ENCODE results near the gene TRIM66. TPM values are rescaled to one million over a fixed set of nuclear protein-coding genes. Genes with fewer than 3 reads are reported as not detected.
A peak's percentile ranks its signal among the peaks of the same experiment; 100 is the strongest.
"Not testable (repeated sequence)": the region's sequence is repeated elsewhere in the genome, so short reads cannot be mapped to it uniquely, and the experiment has no call there.

TRIM66 gene
- polyA plus RNA-seq, 3 donors: 0.04 to 12.0 (median 0.47) TPM

GRCh38 chr11:8671651-8672062, 10.8 kb downstream of the TRIM66 start:
- H3K4me2 ChIP-seq (replicated peaks; ENCODE audit: extremely low read depth, low read length, poor library complexity, severe bottlenecking): no peak overlapping the region
- H3K27ac ChIP-seq (ENCODE audit: low read depth in 1 of 2, low read length in 2 of 2): no peak overlapping the region
- H4K20me1 ChIP-seq (ENCODE audit: insufficient read depth, low read length): no peaks in the 10 kb centered on the region
- no peaks in the 10 kb centered on the region for H3K9me3 Mint-ChIP-seq
- H3K9ac ChIP-seq (ENCODE audit: insufficient read depth, low read length, poor library complexity, severe bottlenecking): no peak overlapping the region
- H3K4me3 Mint-ChIP-seq: no peak overlapping the region
- H3K9me3 ChIP-seq (replicated peaks in 1 of 2; ENCODE audit: control insufficient read depth in 1 of 2, insufficient read depth in 1 of 2, low read length in 2 of 2): no peaks in the 10 kb centered on the region
- no peaks in the 10 kb centered on the region for H3K4me1 Mint-ChIP-seq
- no peaks in the 10 kb centered on the region for H3K4me1 ChIP-seq (ENCODE audit: control insufficient read depth in 1 of 2, insufficient read depth in 2 of 2, low read length in 2 of 2)
- DNase-seq: no peak
- peaks cover 39 to 40% of the 10 kb centered on the region in 2 donors for H3K36me3 Mint-ChIP-seq
- intact Hi-C loops (cut with micrococcal nuclease): loop anchor here in 1 of 2 donors (10.0 kb wide), 1 partner anchor 293 kb away; the partner anchor contains the start of gene TMEM9B
- TF ChIP-seq CTCF (IDR thresholded peaks at IDR 0.05): no peak
- H3K36me3 ChIP-seq (replicated peaks in 1 of 2; ENCODE audit: control insufficient read depth in 1 of 2, insufficient read depth in 2 of 2, low read length in 2 of 2): peaks cover 43 to 50% of the 10 kb centered on the region in 2 donors
- H3K27me3 Mint-ChIP-seq (ENCODE audit: low read depth in 3 of 3): no peaks in the 10 kb centered on the region
- no peak overlapping the region for H3K4me3 ChIP-seq (replicated peaks in 1 of 3; ENCODE audit: low read depth in 2 of 3, low read length in 3 of 3)
- peak overlapping the region in 1 of 7 donors; percentile 22 for H3K27ac Mint-ChIP-seq
- H3K79me2 ChIP-seq (ENCODE audit: insufficient read depth, low read length): no peaks in the 10 kb centered on the region
- H2AFZ ChIP-seq (ENCODE audit: insufficient read depth, low read depth, low read length, poor library complexity, severe bottlenecking): no peak overlapping the region
- H3K27me3 ChIP-seq (ENCODE audit: control insufficient read depth in 2 of 2, insufficient read depth in 2 of 2, low read length in 2 of 2): no peaks in the 10 kb centered on the region
- 45% methylated on average over 1 of the region's 1 CpG for WGBS (ENCODE audit: insufficient coverage)

GRCh38 chr11:8671193-8671612, 11.3 kb downstream of the TRIM66 start:
- H3K27me3 ChIP-seq (ENCODE audit: control insufficient read depth in 2 of 2, insufficient read depth in 2 of 2, low read length in 2 of 2): no peaks in the 10 kb centered on the region
- TF ChIP-seq CTCF (IDR thresholded peaks at IDR 0.05): no peak
- Mint-ChIP-seq H3K27ac (no peak overlapping the region), H3K36me3 (peaks cover 38 to 39% of the 10 kb centered on the region in 2 donors), H3K9me3 (no peaks in the 10 kb centered on the region), H3K4me1 (no peaks in the 10 kb centered on the region), H3K4me3 (no peak overlapping the region), H3K27me3 (ENCODE audit: low read depth in 3 of 3) (no peaks in the 10 kb centered on the region)
- no peak overlapping the region for H3K4me3 ChIP-seq (replicated peaks in 1 of 3; ENCODE audit: low read depth in 2 of 3, low read length in 3 of 3)
- no peaks in the 10 kb centered on the region for H3K4me1 ChIP-seq (ENCODE audit: control insufficient read depth in 1 of 2, insufficient read depth in 2 of 2, low read length in 2 of 2)
- no peak for DNase-seq
- H3K36me3 ChIP-seq (replicated peaks in 1 of 2; ENCODE audit: control insufficient read depth in 1 of 2, insufficient read depth in 2 of 2, low read length in 2 of 2): peaks cover 43 to 45% of the 10 kb centered on the region in 2 donors
- no peak overlapping the region for H3K4me2 ChIP-seq (replicated peaks; ENCODE audit: extremely low read depth, low read length, poor library complexity, severe bottlenecking)
- WGBS (ENCODE audit: insufficient coverage): 96% methylated on average over 3 of the region's 4 CpGs
- no peak overlapping the region for H2AFZ ChIP-seq (ENCODE audit: insufficient read depth, low read depth, low read length, poor library complexity, severe bottlenecking)
- H4K20me1 ChIP-seq (ENCODE audit: insufficient read depth, low read length): no peaks in the 10 kb centered on the region
- no peaks in the 10 kb centered on the region for H3K9me3 ChIP-seq (replicated peaks in 1 of 2; ENCODE audit: control insufficient read depth in 1 of 2, insufficient read depth in 1 of 2, low read length in 2 of 2)
- intact Hi-C loops (cut with micrococcal nuclease): loop anchor here in 1 of 2 donors (10.0 kb wide), 1 partner anchor 294 kb away; the partner anchor contains the start of gene TMEM9B
- no peak overlapping the region for H3K9ac ChIP-seq (ENCODE audit: insufficient read depth, low read length, poor library complexity, severe bottlenecking)
- H3K27ac ChIP-seq (ENCODE audit: low read depth in 1 of 2, low read length in 2 of 2): no peak overlapping the region
- no peaks in the 10 kb centered on the region for H3K79me2 ChIP-seq (ENCODE audit: insufficient read depth, low read length)

- H3K79me2 ChIP-seq (ENCODE audit: insufficient read depth, low read length); H3K4me1 Mint-ChIP-seq; H3K9me3 ChIP-seq (replicated peaks in 1 of 2; ENCODE audit: control insufficient read depth in 1 of 2, insufficient read depth in 1 of 2, low read length in 2 of 2); H3K4me2 ChIP-seq (replicated peaks; ENCODE audit: extremely low read depth, low read length, poor library complexity, severe bottlenecking); H3K4me1 ChIP-seq (ENCODE audit: control insufficient read depth in 1 of 2, insufficient read depth in 2 of 2, low read length in 2 of 2); H3K27ac Mint-ChIP-seq; DNase-seq; H4K20me1 ChIP-seq (ENCODE audit: insufficient read depth, low read length); H3K27me3 ChIP-seq (ENCODE audit: control insufficient read depth in 2 of 2, insufficient read depth in 2 of 2, low read length in 2 of 2); H3K9me3 Mint-ChIP-seq; H3K4me3 ChIP-seq (replicated peaks in 1 of 3; ENCODE audit: low read depth in 2 of 3, low read length in 3 of 3); H3K27ac ChIP-seq (ENCODE audit: low read depth in 1 of 2, low read length in 2 of 2); H2AFZ ChIP-seq (ENCODE audit: insufficient read depth, low read depth, low read length, poor library complexity, severe bottlenecking); H3K9ac ChIP-seq (ENCODE audit: insufficient read depth, low read length, poor library complexity, severe bottlenecking); H3K4me3 Mint-ChIP-seq; H3K27me3 Mint-ChIP-seq (ENCODE audit: low read depth in 3 of 3): not testable (repeated sequence)
- peaks cover 42 to 44% of the 10 kb centered on the region in 2 donors for H3K36me3 ChIP-seq (replicated peaks in 1 of 2; ENCODE audit: control insufficient read depth in 1 of 2, insufficient read depth in 2 of 2, low read length in 2 of 2)
- intact Hi-C loops (cut with micrococcal nuclease): loop anchor here in 1 of 2 donors (10.0 kb wide), 1 partner anchor 295 kb away; the partner anchor contains the start of gene TMEM9B
- peaks cover 38 to 39% of the 10 kb centered on the region in 2 donors for H3K36me3 Mint-ChIP-seq
- WGBS (ENCODE audit: insufficient coverage): 100% methylated on average over 3 of the region's 6 CpGs
These were observed 12.4 kb downstream of the TRIM66 start for GRCh38 chr11:8670081-8670480.
